Psoas muscle (tissue), 8 donors: Measurements from ENCODE around the gene GLCCI1. TPM values are rescaled to one million over a fixed set of nuclear protein-coding genes. Genes with fewer than 3 reads are reported as not detected.

ENCODE experiments used
- ATAC-seq, 4 donors: fragments of 200-7000 bp; cut with Tn5 transposase; one replicate each; pipeline ENCODE4 v1.9.1; 2020; ENCODE audit warnings: moderate library complexity in 3 of 4, mild to moderate bottlenecking in 2 of 4
- DNase-seq, 2 donors: peaks; one replicate each; pipeline ENCODE4 v3.0.0-alpha.2; 2020
- H3K27ac ChIP-seq: fragments of 200-600 bp; one replicate; pipeline ENCODE4 v1.8.0; 2022
- H3K27me3 ChIP-seq, 3 donors: fragments of 200-600 bp in 1 of 3; one replicate each; pipeline versions ENCODE4 v1.6.1 to v1.8.0; 2013 to 2022; ENCODE audit warnings: low read length in 2 of 3, mild to moderate bottlenecking in 2 of 3, moderate library complexity in 1 of 3; ENCODE audit not compliant: insufficient read depth in 3 of 3
- H3K36me3 ChIP-seq, 2 donors: fragments of 200-600 bp in 1 of 2; one replicate each; pipeline versions ENCODE4 v1.6.1 to v1.8.0; 2013 to 2022; ENCODE audit warnings: low read depth in 1 of 2, mild to moderate bottlenecking in 1 of 2, moderate library complexity in 1 of 2; ENCODE audit not compliant: insufficient read depth in 1 of 2
- H3K4me1 ChIP-seq: fragments of 200-600 bp; one replicate; pipeline ENCODE4 v1.8.0; 2022
- H3K4me3 ChIP-seq: fragments of 200-600 bp; one replicate; pipeline ENCODE4 v1.8.0; 2022; ENCODE audit warnings: mild to moderate bottlenecking
- H3K9me3 ChIP-seq: fragments of 200-600 bp; one replicate; pipeline ENCODE4 v1.8.0; 2022
- WGBS, 3 donors: extraction: QIAGEN DNeasy Blood & Tissue Kit; methylation state at CpG; one replicate each; pipeline versions ENCODE4 v1.1.6 to v1.1.7; 2013; 5-methylcytosine and 5-hydroxymethylcytosine counted together
- intact Hi-C, 2 donors: fragments of 100-400 bp; cut with DNase I; formaldehyde crosslinking; loops; one replicate each; pipeline versions ENCODE4 v1.11.0 to v1.14.2; 2022
- polyA plus RNA-seq, 3 donors: library from polyadenylated mRNA; stranded (reverse); fragments of 200-250 nt; gene quantifications; one replicate each; pipeline ENCODE4 v1.2.3, GENCODE V29; 2013
- total RNA-seq, 4 donors: library from RNA; stranded (reverse); fragmentation: NEBNext Ultra II Directional in 2 of 4; extraction: Animal tissue kit (Norgen Biotek cat#: 25700) in 2 of 4; gene quantifications; one replicate each; pipeline versions ENCODE4 v1.2.1 to v1.2.4, GENCODE V29; 2021 to 2023
- TF ChIP-seq, protein P1 (sequence below): fragments of 200-600 bp; IDR thresholded peaks from one replicate; pipeline ENCODE4 v1.8.0; 2022; ENCODE audit warnings: antibody characterized with exemption
- donor health status: healthy with polysubstance abuse.
- donor health status: DM: no; HTN: no; CAD: no; lungs with moderate emphysema.
- donor health status: Bipolar disorder and iron deficiency.
- donor health status: healthy.
- donor health status: DM: yes; HTN: yes; CAD: no.
- donor health status: DM: no; HTN: no; CAD: no.
- donor health status: DM: no; HTN: no; CAD: no.
- donor health status: DM: yes; HTN: yes; CAD: no.

Gene GLCCI1
- total and polyA plus RNA-seq, 7 donors, result 0.57 to 8.0 (median 3.1) TPM

DNA sequence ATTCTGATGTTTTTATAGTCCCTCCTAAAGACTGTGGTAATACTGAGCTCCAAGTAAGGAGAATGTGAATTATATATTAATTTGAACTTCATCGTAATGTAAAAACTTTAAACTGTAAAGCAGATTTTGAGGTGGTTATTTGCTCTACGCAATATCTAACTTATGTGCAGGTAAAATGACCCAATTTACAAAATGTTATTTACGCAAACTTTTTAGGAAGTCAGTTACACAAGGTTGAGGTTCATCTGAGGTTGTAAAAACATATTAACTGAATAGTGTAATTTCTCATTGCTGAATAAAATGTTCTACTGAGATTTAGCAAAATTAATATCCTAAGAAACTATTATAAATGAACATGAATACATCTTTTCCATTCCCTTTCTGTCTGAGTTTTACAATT lies 15.8 kb downstream of the GLCCI1 start:
- H3K27me3 ChIP-seq, result no peaks in the 10 kb centered on the region
- H3K9me3 ChIP-seq, result no peaks in the 10 kb centered on the region
- ATAC-seq (no peak), DNase-seq (no peak)
- no peak overlapping the region for H3K4me3 ChIP-seq
- intact Hi-C loops, result no loop called here
- no peak overlapping the region for H3K27ac ChIP-seq
- H3K4me1 ChIP-seq, result peaks cover 9% of the 10 kb centered on the region
- no peaks in the 10 kb centered on the region for H3K36me3 ChIP-seq
- WGBS, 3 donors, result 65 to 81% (median 80%) methylated on average over 3 of the region's 3 CpGs
- TF ChIP-seq, protein P1, sequence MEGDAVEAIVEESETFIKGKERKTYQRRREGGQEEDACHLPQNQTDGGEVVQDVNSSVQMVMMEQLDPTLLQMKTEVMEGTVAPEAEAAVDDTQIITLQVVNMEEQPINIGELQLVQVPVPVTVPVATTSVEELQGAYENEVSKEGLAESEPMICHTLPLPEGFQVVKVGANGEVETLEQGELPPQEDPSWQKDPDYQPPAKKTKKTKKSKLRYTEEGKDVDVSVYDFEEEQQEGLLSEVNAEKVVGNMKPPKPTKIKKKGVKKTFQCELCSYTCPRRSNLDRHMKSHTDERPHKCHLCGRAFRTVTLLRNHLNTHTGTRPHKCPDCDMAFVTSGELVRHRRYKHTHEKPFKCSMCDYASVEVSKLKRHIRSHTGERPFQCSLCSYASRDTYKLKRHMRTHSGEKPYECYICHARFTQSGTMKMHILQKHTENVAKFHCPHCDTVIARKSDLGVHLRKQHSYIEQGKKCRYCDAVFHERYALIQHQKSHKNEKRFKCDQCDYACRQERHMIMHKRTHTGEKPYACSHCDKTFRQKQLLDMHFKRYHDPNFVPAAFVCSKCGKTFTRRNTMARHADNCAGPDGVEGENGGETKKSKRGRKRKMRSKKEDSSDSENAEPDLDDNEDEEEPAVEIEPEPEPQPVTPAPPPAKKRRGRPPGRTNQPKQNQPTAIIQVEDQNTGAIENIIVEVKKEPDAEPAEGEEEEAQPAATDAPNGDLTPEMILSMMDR, result no peak

DNA sequence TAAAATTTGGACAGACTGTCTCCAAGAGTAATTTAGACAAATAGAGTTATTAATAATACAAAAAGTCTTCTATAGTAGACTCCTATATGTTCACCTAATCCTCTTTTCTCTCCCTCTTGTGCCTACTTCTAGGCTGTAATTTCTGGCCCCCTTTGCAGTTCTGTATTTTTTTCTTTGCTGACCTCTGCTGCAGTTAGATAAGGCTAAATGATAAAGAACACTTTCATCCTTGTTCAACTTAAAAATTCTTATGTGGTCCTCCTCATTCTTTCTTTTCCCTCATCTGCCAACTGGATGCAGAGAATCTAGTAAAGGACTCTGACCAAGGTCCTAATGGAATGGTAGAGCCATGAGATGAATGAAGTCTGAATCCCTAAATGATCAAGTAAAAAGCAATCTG lies 20.1 kb downstream of the GLCCI1 start:
- TF ChIP-seq, protein P1, result no peak
- no peak for ATAC-seq
- intact Hi-C loops, result no loop called here
- H3K27ac ChIP-seq, result no peak overlapping the region
- DNase-seq, result no peak
- no peaks in the 10 kb centered on the region for H3K27me3 ChIP-seq
- H3K36me3 ChIP-seq, result no peaks in the 10 kb centered on the region
- H3K4me1 ChIP-seq, result peaks cover 15% of the 10 kb centered on the region
- H3K9me3 ChIP-seq, result peaks cover 23% of the 10 kb centered on the region
- H3K4me3 ChIP-seq, result no peak overlapping the region

DNA sequence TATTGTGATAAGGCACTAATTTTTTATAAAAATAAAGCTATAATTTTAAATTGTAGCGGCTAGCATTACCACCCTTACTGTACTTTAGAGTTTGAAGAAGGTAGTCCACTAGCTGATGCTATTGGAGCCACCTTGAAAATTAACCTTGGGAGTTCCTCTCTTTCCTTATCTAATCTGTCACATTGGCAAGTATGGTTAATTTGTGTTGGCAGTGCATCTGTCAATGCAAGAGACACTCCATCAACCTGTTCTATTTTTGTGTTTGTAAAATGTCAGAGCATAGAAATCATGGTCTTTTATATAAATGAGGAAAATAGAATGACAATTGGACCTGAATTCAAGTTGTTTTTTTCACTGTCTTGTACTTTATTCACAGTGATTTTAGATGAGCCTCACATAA lies 20.5 kb downstream of the GLCCI1 start:
- H3K27me3 ChIP-seq, result no peaks in the 10 kb centered on the region
- peak overlapping the region; percentile 30 for H3K4me3 ChIP-seq
- TF ChIP-seq, protein P1, result no peak
- peaks cover 23% of the 10 kb centered on the region for H3K9me3 ChIP-seq
- intact Hi-C loops, result no loop called here
- WGBS, 3 donors, result 97 to 100% (median 99%) methylated on average over 1 of the region's 1 CpG
- H3K4me1 ChIP-seq, result peaks cover 15% of the 10 kb centered on the region
- ATAC-seq (no peak), DNase-seq (no peak)
- H3K36me3 ChIP-seq, result no peaks in the 10 kb centered on the region
- no peak overlapping the region for H3K27ac ChIP-seq

DNA sequence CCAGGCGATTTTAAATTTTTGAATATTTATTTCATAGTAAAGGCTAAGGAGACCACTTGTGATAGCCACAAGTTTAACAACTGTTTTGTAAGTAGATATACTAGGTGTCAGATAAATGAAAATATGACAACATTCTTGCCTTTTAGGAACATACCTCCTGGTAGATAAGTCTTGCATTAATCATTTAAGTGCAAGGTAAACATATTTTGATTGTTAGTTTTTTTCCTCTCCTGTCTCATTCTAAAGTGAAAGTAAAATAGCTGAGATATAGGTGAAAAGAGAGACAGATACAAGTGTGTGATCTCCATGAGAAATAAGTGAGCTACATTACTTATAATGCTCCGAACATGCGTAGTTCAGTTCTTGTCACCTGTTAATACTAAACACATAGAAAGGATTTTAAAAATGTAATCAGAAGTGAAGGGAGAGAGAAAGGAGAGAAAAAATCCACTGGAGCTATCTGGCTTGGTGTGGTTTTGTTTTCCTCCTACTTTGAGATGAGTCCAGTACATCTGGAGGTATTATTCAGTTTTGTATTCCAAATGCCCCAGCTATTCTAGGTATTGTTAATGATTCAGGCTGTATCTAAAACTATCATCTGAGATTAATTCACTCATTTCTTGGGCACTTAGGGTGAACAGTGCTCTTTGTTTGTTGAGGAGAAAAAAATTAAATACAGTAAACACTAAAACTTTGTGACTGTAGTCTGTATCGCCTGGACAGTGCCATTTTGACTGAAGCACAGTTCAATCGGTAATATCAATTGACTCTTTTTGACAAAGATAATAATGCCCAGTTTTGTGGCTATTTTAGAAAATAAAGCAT lies 21.2 kb downstream of the GLCCI1 start:
- WGBS, 3 donors, result 83 to 89% (median 87%) methylated on average over 5 of the region's 5 CpGs
- H3K9me3 ChIP-seq, result peaks cover 23% of the 10 kb centered on the region
- H3K27me3 ChIP-seq, result no peaks in the 10 kb centered on the region
- H3K4me1 ChIP-seq, result peaks cover 15% of the 10 kb centered on the region
- no peak for DNase-seq
- no peaks in the 10 kb centered on the region for H3K36me3 ChIP-seq
- H3K27ac ChIP-seq, result no peak overlapping the region
- TF ChIP-seq, protein P1, result no peak
- H3K4me3 ChIP-seq, result peak overlapping the region; percentile 30
- ATAC-seq, result no peak
- intact Hi-C loops, result no loop called here

DNA sequence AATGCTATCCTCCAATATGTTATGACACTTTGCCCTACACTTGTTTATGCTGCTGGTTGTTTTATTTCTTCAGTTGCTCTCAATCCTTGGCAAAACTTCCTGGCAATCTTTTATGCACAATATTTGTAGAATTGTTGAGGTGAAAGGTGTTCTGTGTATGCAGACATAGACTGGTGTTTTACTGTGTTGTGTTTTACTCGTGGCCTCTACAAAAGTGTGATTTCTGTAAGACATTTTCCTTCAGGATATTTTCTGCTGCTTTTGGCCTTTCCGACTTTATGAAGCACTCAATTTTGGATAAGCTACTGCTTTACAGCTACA lies 21.8 kb downstream of the GLCCI1 start:
- ATAC-seq, result no peak
- H3K4me1 ChIP-seq, result peaks cover 15% of the 10 kb centered on the region
- no peaks in the 10 kb centered on the region for H3K27me3 ChIP-seq
- intact Hi-C loops, result no loop called here
- 90 to 98% (median 94%) methylated on average over 2 of the region's 2 CpGs for WGBS, 3 donors
- H3K4me3 ChIP-seq, result no peak overlapping the region
- no peak overlapping the region for H3K27ac ChIP-seq
- H3K9me3 ChIP-seq, result peaks cover 23% of the 10 kb centered on the region
- H3K36me3 ChIP-seq, result no peaks in the 10 kb centered on the region
- TF ChIP-seq, protein P1, result no peak
- no peak for DNase-seq
